HG03039 (cell line): Measurements from ENCODE around the gene TRABD2A.
"Not testable (repeated sequence)": the region's sequence is repeated elsewhere in the genome, so short reads cannot be mapped to it uniquely, and the experiment has no call there.

Experiments
- ATAC-seq: cut with Tn5 transposase; IDR thresholded peaks from one replicate; pipeline ENCODE4 v1.9.1; 2021; ENCODE audit warnings: mild to moderate bottlenecking, moderate library complexity; ENCODE audit not compliant: unreplicated experiment

TRABD2A gene

GRCh38 chr2:84881581-84882413, 913 bp upstream of the TRABD2A start:
- ATAC-seq, result peak; percentile 76

DNA sequence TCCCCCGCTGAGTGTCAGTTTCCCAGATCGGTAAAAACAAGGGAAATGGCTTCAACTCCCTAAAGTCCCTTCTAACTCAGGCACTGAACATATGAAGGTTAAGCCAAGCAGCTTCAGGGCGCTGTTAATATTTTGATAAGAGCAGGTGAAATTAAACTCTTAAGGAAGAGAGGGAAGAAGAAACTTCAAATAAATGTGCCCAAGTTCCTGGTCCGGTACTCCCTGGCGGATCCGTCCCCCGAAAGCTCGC, 564 bp downstream of the TRABD2A start:
- ATAC-seq, result no peak

GRCh38 chr2:84879584-84880394, 1.1 kb downstream of the TRABD2A start:
- ATAC-seq, result peak; percentile 35

GRCh38 chr2:84878896-84879583, 1.8 kb downstream of the TRABD2A start:
- no peak for ATAC-seq

DNA sequence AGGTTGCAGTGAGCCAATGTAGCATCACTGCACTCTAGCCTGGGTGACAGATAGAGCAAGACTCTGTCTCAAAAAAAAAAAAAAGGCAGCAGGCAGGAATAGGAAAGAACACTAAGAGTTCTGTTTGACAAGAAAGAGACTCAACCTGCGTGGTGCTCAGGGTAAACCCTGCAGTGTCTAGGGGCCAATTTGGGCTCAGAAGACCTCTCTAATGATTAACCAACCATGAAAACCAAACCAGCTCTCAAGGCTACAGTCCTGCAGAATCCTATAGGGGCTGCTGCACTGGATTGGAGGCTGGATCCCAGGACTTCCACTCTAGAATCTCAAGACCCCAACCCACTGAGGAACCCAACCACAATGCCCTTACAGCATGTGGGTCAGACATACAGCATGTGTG, 2.4 kb downstream of the TRABD2A start:
- no peak for ATAC-seq

- no peak for ATAC-seq
These were observed 4.5 kb downstream of the TRABD2A start for GRCh38 chr2:84876369-84876768.

GRCh38 chr2:84875619-84876018, 5.3 kb downstream of the TRABD2A start:
- ATAC-seq, result not testable (repeated sequence)

DNA sequence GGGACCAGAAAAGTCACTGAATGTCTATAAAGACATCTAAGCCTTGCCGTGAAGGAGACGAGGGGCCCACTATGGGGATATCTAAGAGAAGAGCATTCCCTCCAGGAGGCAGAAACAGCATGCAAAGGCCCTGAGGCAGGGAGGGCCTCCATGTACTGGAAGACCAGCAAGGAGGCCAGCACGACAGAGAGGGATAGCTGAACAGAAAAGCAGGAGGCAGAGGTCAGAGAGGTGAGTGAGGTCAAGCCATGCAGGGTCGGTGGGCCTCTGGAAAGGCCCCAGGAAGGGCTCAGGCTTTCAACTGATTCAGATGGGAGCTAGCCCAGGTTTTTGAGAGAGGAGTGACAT, 5.7 kb downstream of the TRABD2A start:
- ATAC-seq, result no peak

- no peak for ATAC-seq
These were observed 6.3 kb downstream of the TRABD2A start for GRCh38 chr2:84874381-84875212.

DNA sequence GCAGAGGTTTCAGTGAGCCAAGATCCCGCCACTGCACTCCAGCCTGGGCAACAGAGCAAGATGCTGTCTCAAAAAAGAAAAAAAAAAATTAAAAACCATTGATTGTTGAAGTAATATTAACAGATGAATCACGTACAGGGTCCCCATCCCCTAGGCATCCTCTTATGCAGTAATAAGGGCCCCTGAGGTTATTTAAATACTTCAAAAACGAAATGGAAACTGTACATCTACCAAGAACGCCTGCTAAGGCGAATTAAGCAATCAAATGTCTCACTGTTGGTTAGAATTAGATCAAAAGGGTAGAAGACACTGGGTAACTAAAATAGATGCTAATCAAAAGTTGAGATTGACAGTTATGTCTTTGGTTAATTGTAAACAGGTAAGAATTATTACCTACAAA, 7.5 kb downstream of the TRABD2A start:
- no peak for ATAC-seq

- ATAC-seq, result not testable (repeated sequence)
These were observed 8.2 kb downstream of the TRABD2A start for GRCh38 chr2:84872691-84873090.

- no peak for ATAC-seq
These were observed 10.6 kb downstream of the TRABD2A start for GRCh38 chr2:84870306-84870705.

- ATAC-seq, result not testable (repeated sequence)
These were observed 12.6 kb downstream of the TRABD2A start for GRCh38 chr2:84868327-84868726.

DNA sequence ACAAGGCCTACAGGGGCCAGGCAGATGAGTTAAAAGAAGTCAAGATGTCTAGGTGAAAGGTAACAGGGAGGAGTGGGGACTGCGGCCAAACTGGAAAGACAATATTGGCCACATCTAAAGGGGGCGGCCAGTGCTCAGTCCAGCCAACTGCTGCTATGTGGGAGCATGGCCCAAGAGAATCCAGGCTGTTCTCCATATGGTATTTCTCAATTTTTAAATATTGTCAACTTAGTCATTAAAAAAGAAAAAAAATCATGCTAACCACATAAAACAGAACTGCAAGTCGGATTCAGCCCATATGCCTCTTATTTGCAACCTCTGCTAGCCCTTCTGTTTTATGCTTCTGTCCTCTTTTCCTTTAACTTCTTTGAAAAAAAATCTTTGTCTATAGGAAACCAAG, 14.8 kb downstream of the TRABD2A start:
- no peak for ATAC-seq

DNA sequence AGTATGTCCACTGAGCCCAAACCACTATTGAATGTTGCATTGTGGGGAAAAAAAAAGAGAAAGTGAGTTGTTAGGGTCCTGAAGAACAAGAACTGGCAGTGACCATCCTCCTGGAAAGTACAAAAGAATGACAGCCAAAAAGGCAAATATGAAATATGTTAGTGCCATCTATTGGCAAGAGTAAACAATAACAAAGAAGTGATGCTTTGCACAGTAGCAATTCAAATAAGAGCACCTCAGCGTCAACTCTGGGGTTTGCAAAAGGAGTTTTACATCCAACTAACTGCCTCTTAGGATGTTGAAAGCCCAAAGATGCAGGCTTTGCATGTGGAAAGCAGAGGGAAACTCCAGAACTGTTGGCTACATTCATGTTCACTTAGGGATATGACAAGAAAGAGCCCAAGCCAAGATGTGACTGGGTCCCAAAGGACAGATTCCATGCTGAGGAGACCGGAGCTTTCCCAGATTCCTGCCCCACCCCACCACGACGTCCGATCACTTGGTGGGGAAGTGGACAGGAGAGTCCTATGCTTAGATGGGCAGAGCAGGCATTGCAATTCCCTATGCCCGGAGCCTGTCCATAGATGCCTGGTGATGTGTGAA, 15.6 kb downstream of the TRABD2A start:
- no peak for ATAC-seq

- ATAC-seq, result no peak
These were observed 18.9 kb downstream of the TRABD2A start for GRCh38 chr2:84862006-84862405.

DNA sequence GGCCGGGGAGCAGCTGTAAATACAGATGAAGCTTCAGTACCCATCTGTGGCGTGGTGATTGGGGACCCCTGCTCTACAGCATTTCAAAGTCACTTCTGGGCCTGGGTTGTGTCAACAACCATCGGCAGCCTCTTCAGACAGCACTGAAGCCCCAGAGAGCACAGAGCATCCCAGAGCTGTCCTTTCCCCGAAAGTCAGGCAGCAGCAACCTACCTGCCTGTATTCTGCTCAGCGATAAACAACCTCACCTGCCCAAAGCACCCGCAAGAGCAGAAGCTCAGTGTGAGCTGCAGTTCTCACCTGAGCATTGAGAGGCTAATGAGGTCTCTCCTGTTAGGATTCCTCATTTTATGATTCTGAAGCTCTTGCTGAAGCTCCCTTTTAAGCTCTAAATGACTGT, 19.3 kb downstream of the TRABD2A start:
- no peak for ATAC-seq

- no peak for ATAC-seq
These were observed 21.9 kb downstream of the TRABD2A start for GRCh38 chr2:84858937-84859336.

- no peak for ATAC-seq
These were observed 22.8 kb downstream of the TRABD2A start for GRCh38 chr2:84858123-84858522.

DNA sequence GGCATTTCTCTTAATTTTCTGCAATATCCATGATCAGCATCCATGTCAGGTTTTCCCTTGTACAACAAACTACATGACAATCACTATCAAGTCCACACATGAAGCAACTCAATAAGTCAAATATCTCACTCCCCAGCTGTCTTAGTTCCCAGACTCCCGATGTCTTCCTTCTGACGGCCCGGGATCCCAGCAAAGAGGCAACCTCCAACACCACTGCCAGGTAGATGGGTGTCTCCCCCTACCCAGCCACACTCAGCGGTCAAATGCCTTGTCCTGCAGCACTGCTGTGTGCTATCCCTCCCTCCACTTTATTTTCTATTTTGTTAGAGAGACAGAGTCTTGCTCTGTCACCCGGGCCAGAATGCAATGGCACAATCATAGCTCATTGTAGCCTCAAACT, 23.3 kb downstream of the TRABD2A start:
- ATAC-seq, result no peak

DNA sequence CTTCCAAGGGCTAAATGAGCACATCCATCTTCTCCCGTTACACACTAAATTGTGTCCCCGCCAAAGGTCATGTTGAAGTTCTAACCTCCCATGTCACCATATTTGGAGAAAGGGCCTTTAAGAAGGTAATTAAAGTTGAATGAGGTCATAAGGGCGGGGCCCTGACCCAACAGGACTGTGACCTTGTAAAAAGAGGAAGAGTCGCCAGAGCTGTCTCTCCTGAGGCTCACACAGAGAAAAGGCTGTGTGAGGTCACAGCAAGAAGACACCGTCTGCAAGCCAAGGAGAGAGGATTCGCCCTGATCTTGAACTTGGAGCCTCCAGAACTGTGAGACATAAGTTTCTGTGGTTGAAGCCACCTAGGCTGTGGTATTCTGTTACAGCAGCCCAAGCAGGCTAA, 24.1 kb downstream of the TRABD2A start:
- no peak for ATAC-seq
